Measurements from ENCODE around the gene CYP2C8. TPM values are rescaled to one million over a fixed set of nuclear protein-coding genes. Genes with fewer than 3 reads are reported as not detected.
"Not testable (repeated sequence)": the region's sequence is repeated elsewhere in the genome, so short reads cannot be mapped to it uniquely, and the experiment has no call there.

Gene CYP2C8
- 0.12 TPM in 1 of 2 replicates, not detected in the other for total RNA-seq

DNA sequence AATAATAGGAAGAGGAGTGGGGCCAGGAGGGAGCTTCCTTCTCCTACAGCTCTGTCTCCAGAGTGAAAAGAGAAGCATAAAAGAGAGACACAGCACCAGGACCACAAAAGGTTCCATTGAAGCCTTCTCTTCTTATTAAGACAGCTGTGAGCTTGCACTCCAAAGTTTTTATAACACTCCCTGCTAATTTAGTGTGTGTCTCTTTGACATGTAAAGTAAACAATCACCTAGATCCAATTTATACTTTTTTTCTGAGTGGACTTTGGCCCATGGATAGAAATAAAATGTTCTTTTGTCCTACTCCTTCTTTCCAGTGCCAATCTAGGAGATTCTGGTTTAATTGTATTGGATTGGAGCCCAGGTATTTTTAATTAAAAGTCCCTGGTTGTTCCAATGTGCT lies at the start of gene CYP2C8:
TSS of gene CYP2C8 (minus strand) at position 212 of the 400 bp plus-strand sequence. CDS start at position 117, 95 bp downstream.
- DNase-seq, result no peak
- H3K4me3 Mint-ChIP-seq, result no peak within 1 kb of the TSS
- no peaks in the 10 kb centered on the region for H3K27me3 Mint-ChIP-seq
- H3K9me3 Mint-ChIP-seq, result no peaks in the 10 kb centered on the region
- intact Hi-C loops (cut with micrococcal nuclease), result no loop called here
- no peaks in the 10 kb centered on the region for H3K4me1 Mint-ChIP-seq
- H3K36me3 Mint-ChIP-seq (ENCODE audit: low read depth), result no peaks in the 10 kb centered on the region
- no peak within 1 kb of the TSS for H3K27ac Mint-ChIP-seq

DNA sequence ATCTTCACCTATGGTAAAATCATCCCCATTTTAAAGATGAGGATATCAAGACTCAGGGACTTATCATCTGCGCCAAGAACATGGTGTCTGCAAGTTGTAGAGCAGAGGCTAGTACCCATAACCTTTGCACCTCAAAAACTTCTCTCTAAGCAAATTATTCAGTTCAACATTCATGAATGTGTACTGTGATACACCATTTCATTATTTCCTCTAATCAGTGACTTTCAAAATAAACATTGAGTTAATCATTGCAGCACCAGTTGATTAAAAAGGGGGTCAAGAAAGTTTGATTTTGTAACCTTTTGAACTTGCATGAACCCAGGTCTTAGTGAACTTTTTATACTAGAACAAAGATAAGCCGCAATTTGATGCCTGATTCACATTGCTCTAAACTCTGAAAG lies 47.6 kb upstream of the CYP2C8 start:
- DNase-seq, result no peak
- H3K27me3 Mint-ChIP-seq, result no peaks in the 10 kb centered on the region
- H3K4me1 Mint-ChIP-seq, result no peaks in the 10 kb centered on the region
- intact Hi-C loops (cut with micrococcal nuclease), result no loop called here
- H3K4me3 Mint-ChIP-seq, result no peak overlapping the region
- H3K27ac Mint-ChIP-seq, result no peak overlapping the region
- H3K9me3 Mint-ChIP-seq, result no peaks in the 10 kb centered on the region
- no peaks in the 10 kb centered on the region for H3K36me3 Mint-ChIP-seq (ENCODE audit: low read depth)

DNA sequence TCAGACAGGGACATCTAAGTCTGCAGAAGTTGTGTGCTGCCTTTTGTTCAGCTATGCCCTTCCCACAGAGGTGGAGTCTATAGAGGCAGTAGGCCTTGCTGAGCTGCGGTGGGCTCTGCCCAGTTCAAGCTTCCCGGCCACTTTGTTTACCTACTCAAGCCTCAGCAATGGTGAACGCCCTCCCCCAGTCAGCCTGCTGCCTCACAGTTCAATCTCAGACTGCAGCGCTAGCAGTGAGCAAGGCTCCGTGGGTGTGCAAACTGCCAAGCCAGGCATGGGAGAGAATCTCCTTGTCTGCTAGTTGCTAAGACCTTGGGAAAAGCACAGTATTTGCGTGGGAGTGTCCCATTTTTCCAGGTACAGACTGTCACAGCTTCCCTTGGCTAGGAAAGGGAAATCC lies 41.5 kb upstream of the CYP2C8 start:
- H3K4me3 Mint-ChIP-seq; intact Hi-C loops (cut with micrococcal nuclease); H3K36me3 Mint-ChIP-seq (ENCODE audit: low read depth); H3K9me3 Mint-ChIP-seq; DNase-seq; H3K4me1 Mint-ChIP-seq; H3K27ac Mint-ChIP-seq; H3K27me3 Mint-ChIP-seq: not testable (repeated sequence)

- intact Hi-C loops (cut with micrococcal nuclease), result no loop called here
- Mint-ChIP-seq H3K4me3 (no peak overlapping the region), H3K4me1 (no peaks in the 10 kb centered on the region), H3K27ac (no peak overlapping the region), H3K36me3 (ENCODE audit: low read depth) (no peaks in the 10 kb centered on the region), H3K27me3 (no peaks in the 10 kb centered on the region), H3K9me3 (no peaks in the 10 kb centered on the region)
- DNase-seq, result no peak
Measured at GRCh38 chr10:95097805-95098204, 28.5 kb upstream of the CYP2C8 start.

GRCh38 chr10:95096143-95096542 lies 26.8 kb upstream of the CYP2C8 start:
- H3K27ac Mint-ChIP-seq, result no peak overlapping the region
- intact Hi-C loops (cut with micrococcal nuclease), result no loop called here
- no peak overlapping the region for H3K4me3 Mint-ChIP-seq
- H3K4me1 Mint-ChIP-seq, result no peaks in the 10 kb centered on the region
- H3K36me3 Mint-ChIP-seq (ENCODE audit: low read depth), result no peaks in the 10 kb centered on the region
- H3K27me3 Mint-ChIP-seq, result no peaks in the 10 kb centered on the region
- DNase-seq, result no peak
- H3K9me3 Mint-ChIP-seq, result no peaks in the 10 kb centered on the region

DNA sequence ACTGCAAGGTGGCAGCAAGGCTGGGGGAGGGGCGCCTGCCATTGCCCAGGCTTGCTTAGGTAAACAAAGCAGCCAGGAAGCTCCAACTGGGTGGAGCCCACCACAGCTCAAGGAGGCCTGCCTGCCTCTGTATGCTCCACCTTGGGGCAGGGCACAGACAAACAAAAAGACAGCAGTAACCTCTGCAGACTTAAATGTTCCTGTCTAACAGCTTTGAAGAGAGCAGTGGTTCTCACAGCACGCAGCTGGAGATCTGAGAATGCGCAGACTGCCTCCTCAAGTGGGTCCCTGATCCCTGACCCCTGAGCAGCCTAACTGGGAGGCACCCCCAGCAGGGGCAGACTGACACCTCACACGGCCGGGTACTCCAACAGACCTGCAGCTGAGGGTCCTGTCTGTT lies 10.3 kb upstream of the CYP2C8 start:
- intact Hi-C loops (cut with micrococcal nuclease); H3K9me3 Mint-ChIP-seq; H3K4me1 Mint-ChIP-seq; H3K4me3 Mint-ChIP-seq; H3K27me3 Mint-ChIP-seq; H3K36me3 Mint-ChIP-seq (ENCODE audit: low read depth); DNase-seq; H3K27ac Mint-ChIP-seq: not testable (repeated sequence)

GRCh38 chr10:95077556-95077955 lies 8.3 kb upstream of the CYP2C8 start:
- intact Hi-C loops (cut with micrococcal nuclease), result no loop called here
- Mint-ChIP-seq H3K27me3 (no peaks in the 10 kb centered on the region), H3K36me3 (ENCODE audit: low read depth) (no peaks in the 10 kb centered on the region), H3K27ac (no peak overlapping the region), H3K4me3 (no peak overlapping the region), H3K9me3 (peaks cover 4% of the 10 kb centered on the region), H3K4me1 (no peaks in the 10 kb centered on the region)
- DNase-seq, result no peak

GRCh38 chr10:95071107-95071660 lies 1.9 kb upstream of the CYP2C8 start:
- intact Hi-C loops (cut with micrococcal nuclease), result no loop called here
- Mint-ChIP-seq H3K36me3 (ENCODE audit: low read depth) (no peaks in the 10 kb centered on the region), H3K4me3 (no peak overlapping the region), H3K4me1 (no peaks in the 10 kb centered on the region), H3K27me3 (no peaks in the 10 kb centered on the region), H3K27ac (no peak overlapping the region), H3K9me3 (no peaks in the 10 kb centered on the region)
- DNase-seq, result no peak

DNA sequence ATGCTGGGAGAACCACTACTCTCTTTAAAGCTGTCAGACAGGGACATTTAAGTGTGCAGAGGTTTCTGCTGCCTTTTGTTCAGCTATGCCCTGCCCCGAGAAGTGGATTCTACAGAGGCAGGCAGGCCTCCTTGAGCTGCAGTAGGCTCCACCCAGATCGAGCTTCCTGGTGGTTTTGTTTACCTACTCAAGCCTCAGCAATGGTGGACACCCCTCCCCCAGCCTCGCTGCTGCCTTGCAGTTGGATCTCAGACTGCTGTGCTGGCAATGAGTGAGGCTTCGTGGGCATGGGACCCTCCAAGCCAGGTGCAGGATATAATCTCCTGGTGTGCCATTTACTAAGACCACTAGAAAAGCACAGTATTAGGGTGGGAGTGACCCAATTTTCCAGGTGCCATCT lies 5.2 kb downstream of the CYP2C8 start:
- intact Hi-C loops (cut with micrococcal nuclease); H3K9me3 Mint-ChIP-seq; H3K4me3 Mint-ChIP-seq; H3K4me1 Mint-ChIP-seq; DNase-seq; H3K36me3 Mint-ChIP-seq (ENCODE audit: low read depth); H3K27me3 Mint-ChIP-seq; H3K27ac Mint-ChIP-seq: not testable (repeated sequence)

DNA sequence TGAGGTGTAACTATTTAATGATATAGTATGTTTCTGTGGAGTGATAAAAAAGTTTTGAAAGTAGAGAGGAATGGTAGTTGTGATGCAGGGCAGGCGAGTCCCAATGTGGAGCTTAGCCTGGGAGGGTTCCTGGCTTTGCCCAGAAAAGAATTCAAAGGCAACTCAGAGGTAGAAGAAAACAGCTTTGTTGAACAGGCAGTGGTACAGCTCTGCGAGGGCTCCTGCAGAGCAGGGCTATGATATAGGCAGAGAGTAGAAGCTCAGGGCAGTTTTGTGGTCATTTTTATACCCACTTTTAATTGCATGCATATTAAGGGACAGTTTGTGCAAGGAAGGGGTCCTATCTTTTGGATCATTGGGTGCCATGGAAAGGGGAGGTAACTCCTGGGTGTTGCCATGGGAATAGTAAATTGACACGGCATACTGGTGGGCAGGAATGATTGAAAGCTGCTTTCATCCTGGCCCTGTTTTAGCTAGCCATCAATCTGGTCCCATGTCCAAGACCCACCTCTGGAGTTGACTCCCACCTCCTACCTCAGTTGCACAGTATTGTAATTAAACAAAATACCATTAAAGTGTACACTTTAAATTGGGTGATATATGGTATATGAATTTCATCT lies 12.4 kb downstream of the CYP2C8 start:
- intact Hi-C loops (cut with micrococcal nuclease), result no loop called here
- no peaks in the 10 kb centered on the region for H3K36me3 Mint-ChIP-seq (ENCODE audit: low read depth)
- peaks cover 4% of the 10 kb centered on the region for H3K9me3 Mint-ChIP-seq
- DNase-seq, result no peak
- H3K4me3 Mint-ChIP-seq, result no peak overlapping the region
- no peak overlapping the region for H3K27ac Mint-ChIP-seq
- no peaks in the 10 kb centered on the region for H3K27me3 Mint-ChIP-seq
- no peaks in the 10 kb centered on the region for H3K4me1 Mint-ChIP-seq

DNA sequence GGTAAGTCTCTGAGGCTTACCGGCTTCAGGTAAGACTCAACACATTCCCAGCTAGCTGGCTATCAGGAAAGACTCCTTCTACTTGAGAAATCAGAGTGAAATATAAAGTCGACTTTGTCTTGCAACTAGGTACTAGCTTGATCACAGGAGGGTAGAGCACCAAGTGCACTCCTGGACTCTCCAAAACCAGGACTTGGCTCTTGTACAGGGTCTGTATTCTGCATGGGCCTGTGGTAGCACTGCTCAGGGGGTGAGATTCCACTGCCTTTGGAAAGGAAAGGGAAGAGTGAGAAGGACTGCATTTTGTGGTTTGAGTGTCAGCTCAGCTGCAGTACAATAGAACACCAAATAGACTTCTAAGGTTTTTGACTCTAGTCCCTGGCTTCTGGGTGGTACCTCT lies 19.4 kb downstream of the CYP2C8 start:
- no peaks in the 10 kb centered on the region for H3K36me3 Mint-ChIP-seq (ENCODE audit: low read depth)
- H3K9me3 Mint-ChIP-seq, result no peaks in the 10 kb centered on the region
- intact Hi-C loops (cut with micrococcal nuclease), result no loop called here
- DNase-seq, result no peak
- H3K4me3 Mint-ChIP-seq, result no peak overlapping the region
- no peaks in the 10 kb centered on the region for H3K27me3 Mint-ChIP-seq
- H3K4me1 Mint-ChIP-seq, result no peaks in the 10 kb centered on the region
- H3K27ac Mint-ChIP-seq, result no peak overlapping the region

GRCh38 chr10:95048206-95048605 lies 21.1 kb downstream of the CYP2C8 start:
- DNase-seq, result no peak
- Mint-ChIP-seq H3K4me1 (no peaks in the 10 kb centered on the region), H3K9me3 (no peaks in the 10 kb centered on the region), H3K4me3 (no peak overlapping the region), H3K27me3 (no peaks in the 10 kb centered on the region), H3K27ac (no peak overlapping the region), H3K36me3 (ENCODE audit: low read depth) (no peaks in the 10 kb centered on the region)
- intact Hi-C loops (cut with micrococcal nuclease), result no loop called here

DNA sequence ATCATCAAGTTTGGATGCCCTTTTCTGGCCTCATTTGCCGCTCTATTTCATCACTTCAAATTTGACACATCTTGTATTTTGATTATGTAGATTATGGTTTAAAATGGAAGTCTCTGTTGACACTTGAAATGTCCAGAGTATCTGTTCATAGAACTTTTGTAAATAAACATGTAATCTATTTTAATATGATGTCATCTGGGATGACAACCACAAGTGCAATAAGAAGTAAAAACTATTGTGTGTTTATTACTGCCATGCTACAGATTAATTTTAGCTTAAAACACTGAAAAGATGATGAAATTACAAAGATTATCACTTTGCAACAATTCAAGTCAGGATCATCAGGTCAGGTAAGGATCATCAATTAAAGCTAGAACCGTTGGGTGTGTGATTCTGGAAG lies 30.0 kb downstream of the CYP2C8 start:
- Mint-ChIP-seq H3K4me1 (no peaks in the 10 kb centered on the region), H3K4me3 (no peak overlapping the region), H3K9me3 (no peaks in the 10 kb centered on the region), H3K27ac (no peak overlapping the region), H3K27me3 (no peaks in the 10 kb centered on the region), H3K36me3 (ENCODE audit: low read depth) (no peaks in the 10 kb centered on the region)
- intact Hi-C loops (cut with micrococcal nuclease), result no loop called here
- no peak for DNase-seq

DNA sequence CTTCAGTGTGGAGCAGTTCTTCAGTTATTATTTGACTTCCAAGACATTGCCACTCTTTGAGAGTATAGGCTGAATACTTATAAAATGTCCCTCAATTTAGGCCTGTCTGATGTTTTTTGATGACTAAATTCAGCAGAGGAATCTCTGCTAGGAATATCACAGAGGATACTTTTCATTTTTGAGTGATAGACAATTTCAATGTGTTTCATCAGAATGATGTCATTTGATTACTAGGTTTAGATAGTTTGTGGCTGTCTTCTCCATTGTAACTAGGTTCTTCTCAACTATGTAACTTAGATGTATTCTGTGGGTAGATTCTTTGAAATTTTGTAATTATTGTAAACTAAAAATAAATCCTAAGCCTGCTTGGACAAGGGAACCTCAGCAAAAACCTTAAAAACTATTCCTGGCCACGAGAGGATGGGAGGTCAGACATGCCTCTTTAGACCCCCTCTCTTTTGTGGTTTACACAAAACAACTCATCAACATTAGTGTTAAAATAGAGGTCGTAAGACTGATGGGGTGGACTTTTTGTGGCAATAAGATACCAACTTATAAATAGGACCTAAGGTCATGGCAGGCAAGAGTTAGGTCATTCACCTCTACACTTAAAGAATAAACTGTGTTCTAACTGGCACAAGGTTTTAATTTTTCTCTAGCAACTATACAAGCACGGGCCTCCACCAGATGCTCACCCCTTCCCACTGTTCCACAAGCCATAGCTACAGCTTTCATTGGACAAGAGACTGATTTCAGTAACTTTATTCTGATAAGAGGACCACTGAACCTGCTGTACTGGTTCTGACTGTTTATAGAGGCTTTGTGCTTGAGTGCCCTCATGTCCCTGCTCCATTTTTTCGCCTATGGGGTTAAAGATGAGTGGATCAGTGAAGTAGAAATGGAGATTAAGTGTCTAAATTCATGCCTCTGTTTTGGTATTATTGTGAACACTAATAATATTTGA lies 33.7 kb downstream of the CYP2C8 start:
- H3K27ac Mint-ChIP-seq, result no peak overlapping the region
- H3K9me3 Mint-ChIP-seq, result no peaks in the 10 kb centered on the region
- no peaks in the 10 kb centered on the region for H3K36me3 Mint-ChIP-seq (ENCODE audit: low read depth)
- no peak for DNase-seq
- intact Hi-C loops (cut with micrococcal nuclease), result no loop called here
- H3K4me3 Mint-ChIP-seq, result no peak overlapping the region
- no peaks in the 10 kb centered on the region for H3K27me3 Mint-ChIP-seq
- no peaks in the 10 kb centered on the region for H3K4me1 Mint-ChIP-seq

All from activated CD4-positive, alpha-beta T cell treated with anti-CD3 and anti-CD28 coated beads, Interleukin-2, amount 10 ng/mL, durations not matched to agents 24 days and 14 days (primary cell).